T-helper 1 cell treated with Interleukin-12 subunit alpha and Interleukin-12 subunit beta and Interleukin-4 antibody, amounts not matched to agents 30 μg/mL and 1 μg/mL, for 36 hours (primary cell): ENCODE data around the gene SLC35G2.

Experiments used
- H3K27ac Mint-ChIP-seq: one replicate; pipeline ENCODE4 v1.8.0; 2021; ENCODE audit warnings: mild to moderate bottlenecking, mixed read lengths
- H3K27me3 Mint-ChIP-seq: one replicate; pipeline ENCODE4 v1.8.0; 2021; ENCODE audit warnings: low read depth, mixed read lengths
- H3K36me3 Mint-ChIP-seq: one replicate; pipeline ENCODE4 v1.8.0; 2021; ENCODE audit warnings: low read depth, mixed read lengths
- H3K4me1 Mint-ChIP-seq: one replicate; pipeline ENCODE4 v1.8.0; 2021; ENCODE audit warnings: low read depth, mixed read lengths
- H3K4me3 Mint-ChIP-seq: one replicate; pipeline ENCODE4 v1.8.0; 2021; ENCODE audit warnings: mild to moderate bottlenecking, moderate library complexity, mixed read lengths
- H3K9me3 Mint-ChIP-seq: one replicate; pipeline ENCODE4 v1.8.0; 2021; ENCODE audit warnings: mixed read lengths

The SLC35G2 gene

DNA sequence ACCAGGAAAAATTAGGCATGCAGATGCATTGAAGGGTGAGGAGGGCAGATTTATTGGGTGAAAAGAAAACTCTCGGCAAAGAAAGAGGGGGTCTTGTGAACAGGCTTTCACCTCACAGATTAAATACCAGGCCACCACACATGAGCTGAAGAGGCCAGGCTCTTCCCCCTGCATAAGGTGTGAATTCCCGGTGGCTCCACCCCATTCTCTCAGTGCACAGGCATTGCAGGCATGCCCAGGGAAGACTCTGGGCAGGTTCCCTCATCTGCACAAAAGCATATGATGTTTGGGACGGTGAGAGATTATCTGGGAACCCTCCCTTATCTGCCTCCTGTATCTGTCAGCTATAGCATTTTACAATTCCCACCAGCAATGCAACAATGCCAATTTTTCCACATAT lies 7.2 kb upstream of the SLC35G2 start:
- Mint-ChIP-seq H3K4me3 (no peak overlapping the region), H3K27ac (no peak overlapping the region), H3K9me3 (no peaks in the 10 kb centered on the region), H3K36me3 (no peaks in the 10 kb centered on the region), H3K4me1 (no peaks in the 10 kb centered on the region), H3K27me3 (peaks cover 5% of the 10 kb centered on the region)

DNA sequence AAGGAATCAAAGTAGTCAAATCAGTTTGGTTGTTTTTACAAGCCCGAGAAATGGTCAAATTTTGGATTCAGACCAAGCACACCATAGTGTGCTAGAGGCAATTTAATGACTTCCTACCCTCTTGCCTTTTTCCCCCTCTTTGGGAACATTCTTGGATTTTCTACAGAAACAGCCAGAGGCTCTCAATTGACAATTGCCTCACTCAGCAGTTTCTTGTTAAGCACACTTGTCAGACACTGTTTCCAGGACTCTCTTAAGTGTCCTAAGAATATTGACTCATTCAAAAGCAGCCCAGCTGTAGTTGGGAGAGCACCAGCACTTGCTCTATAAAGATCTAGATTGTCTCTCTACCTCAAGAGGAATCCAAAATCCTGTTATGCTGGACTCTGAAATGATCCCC lies 1.5 kb upstream of the SLC35G2 start:
- no peak overlapping the region for H3K4me3 Mint-ChIP-seq
- peaks cover under 1% of the 10 kb centered on the region for H3K9me3 Mint-ChIP-seq
- H3K27ac Mint-ChIP-seq: no peak overlapping the region
- H3K4me1 Mint-ChIP-seq: peaks cover 20% of the 10 kb centered on the region
- peaks cover 51% of the 10 kb centered on the region for H3K27me3 Mint-ChIP-seq
- peaks cover 5% of the 10 kb centered on the region for H3K36me3 Mint-ChIP-seq

GRCh38 chr3:136818191-136818768 lies 646 bp upstream of the SLC35G2 start:
- H3K9me3 Mint-ChIP-seq: peaks cover 5% of the 10 kb centered on the region
- H3K27me3 Mint-ChIP-seq: peaks cover 59% of the 10 kb centered on the region
- peak overlapping the region; percentile 83 for H3K4me3 Mint-ChIP-seq
- peaks cover 5% of the 10 kb centered on the region for H3K36me3 Mint-ChIP-seq
- H3K4me1 Mint-ChIP-seq: peaks cover 20% of the 10 kb centered on the region
- peak overlapping the region; percentile 68 for H3K27ac Mint-ChIP-seq

- Mint-ChIP-seq H3K4me3 (peak overlapping the region; percentile 88), H3K27ac (peak overlapping the region; percentile 39), H3K36me3 (peaks cover 5% of the 10 kb centered on the region), H3K27me3 (peaks cover 60% of the 10 kb centered on the region), H3K4me1 (peaks cover 20% of the 10 kb centered on the region), H3K9me3 (peaks cover 11% of the 10 kb centered on the region)
Measured at GRCh38 chr3:136819392-136819730, 435 bp downstream of the SLC35G2 start.

DNA sequence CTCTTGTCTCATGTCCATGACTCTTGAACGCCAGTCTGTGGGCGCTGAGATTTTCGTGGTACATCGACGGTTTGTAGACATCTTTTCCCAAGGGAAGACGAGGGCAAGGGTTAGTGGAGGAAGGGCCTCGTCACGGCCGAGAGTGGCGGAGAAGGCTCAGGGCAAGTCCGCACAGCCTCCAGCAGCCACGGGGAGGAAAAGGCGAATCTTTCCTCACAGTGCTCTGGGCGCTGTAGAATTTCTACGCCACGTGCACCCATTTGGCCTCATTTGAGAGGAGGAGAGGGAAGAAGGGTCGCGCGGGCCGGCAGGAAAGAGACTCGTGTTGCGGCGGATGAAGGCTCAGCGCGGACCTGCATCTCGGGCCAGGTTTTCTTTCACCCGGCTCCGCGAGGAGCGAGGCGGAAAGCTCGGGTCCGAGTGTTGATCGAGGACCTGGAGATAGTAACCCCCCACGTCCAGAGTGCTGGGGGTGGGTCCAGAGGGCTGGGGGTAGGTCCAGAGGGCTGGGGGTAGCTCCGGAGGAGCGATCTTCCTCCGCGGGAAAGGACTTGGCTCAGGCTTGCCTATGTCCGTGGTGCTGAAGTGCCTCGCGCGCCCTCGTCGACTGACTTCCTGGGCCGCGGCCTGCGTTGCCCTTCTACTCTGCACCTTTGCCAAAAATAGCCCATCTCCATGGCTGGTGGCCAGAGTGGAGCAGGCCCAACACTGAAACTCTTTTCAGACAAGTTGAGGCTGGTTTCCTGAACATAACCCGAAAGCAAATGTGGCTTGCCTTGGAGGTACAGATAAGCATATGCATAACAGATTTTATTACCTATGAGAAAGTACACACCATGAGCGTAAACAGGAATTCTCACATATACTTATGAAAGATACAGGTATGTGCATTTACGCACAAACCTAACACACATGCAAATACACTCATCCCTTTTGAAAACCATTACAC lies 1.1 kb downstream of the SLC35G2 start:
- no peak overlapping the region for H3K27ac Mint-ChIP-seq
- H3K4me3 Mint-ChIP-seq: peak overlapping the region; percentile 88
- peaks cover 5% of the 10 kb centered on the region for H3K36me3 Mint-ChIP-seq
- peaks cover 13% of the 10 kb centered on the region for H3K9me3 Mint-ChIP-seq
- H3K4me1 Mint-ChIP-seq: peaks cover 20% of the 10 kb centered on the region
- H3K27me3 Mint-ChIP-seq: peaks cover 63% of the 10 kb centered on the region

DNA sequence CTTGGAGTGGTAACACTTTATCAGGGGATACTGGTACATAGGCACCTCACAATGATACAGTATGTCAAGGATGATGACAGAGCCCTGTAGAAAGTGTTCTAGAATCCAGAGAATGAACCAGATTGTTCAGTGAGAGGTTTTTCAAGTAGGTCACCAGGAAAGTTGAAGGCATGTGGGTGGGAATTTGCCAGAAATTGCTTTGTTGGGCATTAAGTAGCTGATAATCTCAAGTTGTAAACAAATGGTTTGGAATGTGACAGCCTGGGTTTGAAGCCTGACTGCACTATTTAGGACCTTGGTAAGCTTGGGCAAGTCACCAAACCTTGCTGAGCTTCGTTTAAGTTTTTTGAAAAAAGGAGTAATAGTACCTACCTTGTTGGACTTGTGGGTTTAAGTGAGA lies 12.5 kb downstream of the SLC35G2 start:
- peaks cover 7% of the 10 kb centered on the region for H3K9me3 Mint-ChIP-seq
- H3K27me3 Mint-ChIP-seq: peaks cover 16% of the 10 kb centered on the region
- no peaks in the 10 kb centered on the region for H3K4me1 Mint-ChIP-seq
- no peak overlapping the region for H3K4me3 Mint-ChIP-seq
- peaks cover 2% of the 10 kb centered on the region for H3K36me3 Mint-ChIP-seq
- no peak overlapping the region for H3K27ac Mint-ChIP-seq

- Mint-ChIP-seq H3K4me3 (no peak overlapping the region), H3K27me3 (peaks cover 9% of the 10 kb centered on the region), H3K4me1 (peaks cover 17% of the 10 kb centered on the region), H3K9me3 (no peaks in the 10 kb centered on the region), H3K27ac (no peak overlapping the region), H3K36me3 (peaks cover 10% of the 10 kb centered on the region)
Measured at GRCh38 chr3:136835089-136835812, 16.3 kb downstream of the SLC35G2 start.

- Mint-ChIP-seq H3K27me3 (peaks cover 4% of the 10 kb centered on the region), H3K9me3 (no peaks in the 10 kb centered on the region), H3K4me1 (peaks cover 17% of the 10 kb centered on the region), H3K4me3 (no peak overlapping the region), H3K27ac (no peak overlapping the region), H3K36me3 (peaks cover 10% of the 10 kb centered on the region)
Measured at GRCh38 chr3:136835813-136836510, 17.0 kb downstream of the SLC35G2 start.

GRCh38 chr3:136836511-136837156 lies 17.7 kb downstream of the SLC35G2 start:
- Mint-ChIP-seq H3K4me1 (peaks cover 17% of the 10 kb centered on the region), H3K4me3 (no peak overlapping the region), H3K27me3 (peaks cover 4% of the 10 kb centered on the region), H3K27ac (no peak overlapping the region), H3K9me3 (no peaks in the 10 kb centered on the region), H3K36me3 (peaks cover 10% of the 10 kb centered on the region)

- H3K36me3 Mint-ChIP-seq: peaks cover 18% of the 10 kb centered on the region
- peak overlapping the region; percentile 25 for H3K4me3 Mint-ChIP-seq
Measured at GRCh38 chr3:136838641-136839555, 20.0 kb downstream of the SLC35G2 start.

GRCh38 chr3:136839556-136839931 lies 20.6 kb downstream of the SLC35G2 start:
- Mint-ChIP-seq H3K36me3 (peaks cover 19% of the 10 kb centered on the region), H3K4me3 (no peak overlapping the region), H3K27ac (peak overlapping the region; percentile 56), H3K9me3 (no peaks in the 10 kb centered on the region), H3K27me3 (no peaks in the 10 kb centered on the region), H3K4me1 (peaks cover 24% of the 10 kb centered on the region)

More at GRCh38 chr3:136838641-136839555, 20.0 kb downstream of the SLC35G2 start:
- no peaks in the 10 kb centered on the region for H3K27me3 Mint-ChIP-seq
- peak overlapping the region; percentile 21 for H3K27ac Mint-ChIP-seq
- H3K4me1 Mint-ChIP-seq: peaks cover 24% of the 10 kb centered on the region
- no peaks in the 10 kb centered on the region for H3K9me3 Mint-ChIP-seq

GRCh38 chr3:136840252-136840651 lies 21.3 kb downstream of the SLC35G2 start:
- H3K27me3 Mint-ChIP-seq: no peaks in the 10 kb centered on the region
- H3K27ac Mint-ChIP-seq: peak overlapping the region; percentile 59
- peaks cover 22% of the 10 kb centered on the region for H3K36me3 Mint-ChIP-seq
- no peaks in the 10 kb centered on the region for H3K9me3 Mint-ChIP-seq
- H3K4me1 Mint-ChIP-seq: peaks cover 24% of the 10 kb centered on the region
- H3K4me3 Mint-ChIP-seq: no peak overlapping the region

GRCh38 chr3:136842294-136842693 lies 23.4 kb downstream of the SLC35G2 start:
- Mint-ChIP-seq H3K36me3 (peaks cover 31% of the 10 kb centered on the region), H3K27me3 (no peaks in the 10 kb centered on the region), H3K4me1 (peaks cover 24% of the 10 kb centered on the region), H3K4me3 (no peak overlapping the region), H3K9me3 (no peaks in the 10 kb centered on the region), H3K27ac (no peak overlapping the region)
